ENCODE measurements around the gene BORCS5. TPM values are rescaled to one million over a fixed set of nuclear protein-coding genes. Genes with fewer than 3 reads are reported as not detected.

BORCS5 gene
- total and polyA plus RNA-seq, 2 of the 8 experiments (the other 6 are each of a cell fraction or from before 2014, with no cell fraction given), result 8.3 to 17.4 TPM

DNA sequence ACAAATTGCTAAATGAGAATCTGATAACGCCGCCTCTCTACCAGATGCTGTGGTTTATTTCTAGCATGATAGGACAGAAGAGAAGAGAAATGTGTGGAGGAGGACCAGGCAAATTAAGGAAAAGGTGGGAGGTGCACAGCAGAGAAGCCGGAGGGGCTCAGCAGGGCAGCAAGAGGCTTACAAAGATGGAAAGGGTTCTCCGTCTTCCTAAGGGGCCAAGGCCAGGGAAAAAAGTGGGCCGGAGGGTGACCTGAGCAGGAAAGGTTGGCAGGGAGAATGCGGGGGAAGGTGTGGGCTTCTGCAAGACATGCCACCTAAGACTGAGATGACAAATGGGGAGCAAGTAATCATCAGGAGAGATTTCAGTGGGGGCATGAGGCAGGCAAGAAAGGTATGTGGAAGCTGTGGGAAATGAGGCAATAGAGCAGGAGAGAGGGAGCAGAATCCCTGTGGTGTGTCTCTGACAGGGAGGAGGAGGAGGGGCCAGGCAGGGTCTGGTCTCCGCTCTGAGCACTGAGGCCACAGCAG, 25.6 kb upstream of the BORCS5 start:
- H2BK5ac ChIP-seq (ENCODE audit: low read depth, low read length), result no peak overlapping the region
- H3K79me1 ChIP-seq (ENCODE audit: low read depth, low read length), result no peaks in the 10 kb centered on the region
- H3K36me3 ChIP-seq (ENCODE audit: control insufficient read depth in 2 of 4, insufficient read depth in 4 of 4, low read length in 3 of 4), result no peaks in the 10 kb centered on the region
- POLR2A ChIA-PET (ENCODE audit: partially characterized antibody), result interaction anchor here (3.1 kb wide), 1 partner anchor 65 kb away, joined by 12 read pairs; the partner anchor contains the start of gene LRP6
- peak in 1 of 2 experiments; percentile 54 for DNase-seq (ENCODE audit: low read depth in 1 of 2, low spot score in 2 of 2)
- no peak overlapping the region for H3K9ac ChIP-seq (replicated peaks in 1 of 4; ENCODE audit: extremely low read depth in 1 of 4, low read depth in 3 of 4, low read length in 3 of 4)
- FAIRE-seq, result no peak
- H2BK20ac ChIP-seq (ENCODE audit: low read length), result no peak overlapping the region
- TF ChIP-seq BCL11A (IDR thresholded peaks at IDR 0.05; ENCODE audit: low read depth in 2 of 2, low read length in 2 of 2), result no peak
- TF ChIP-seq SIN3A (conservative IDR thresholded peaks at IDR 0.05 in 1 of 2, IDR thresholded peaks at IDR 0.05 in 1 of 2; ENCODE audit: low read depth in 1 of 2, low read length in 2 of 2), result 0 out of 4 replicates have a peak, but pooled peaks of 1 of the 2 experiments have one; percentile 29
- TF ChIP-seq SP2 (IDR thresholded peaks at IDR 0.05; ENCODE audit: low read length), result no peak
- no peak for TF ChIP-seq RXRA (IDR thresholded peaks at IDR 0.05; ENCODE audit: insufficient read depth, low read depth, low read length)
- TF ChIP-seq TEAD4 (IDR thresholded peaks at IDR 0.05; ENCODE audit: low read depth, low read length), result 0 out of 2 replicates have a peak, but pooled peaks have one; percentile 15
- no peak overlapping the region for H2AFZ ChIP-seq (ENCODE audit: low read length)
- no peaks in the 10 kb centered on the region; the same call in 1 of the 2 replicates for H3K23me2 ChIP-seq (ENCODE audit: low read depth, low read length)
- peaks cover 4 to 11% (median 9%) of the 10 kb centered on the region in 4 experiments; a peak in 4 of 7 replicates for H3K4me1 ChIP-seq (replicated peaks in 1 of 4; ENCODE audit: control insufficient read depth in 3 of 4, insufficient read depth in 4 of 4, low read length in 3 of 4)
- no peak overlapping the region for H2AK5ac ChIP-seq (ENCODE audit: low read depth, low read length)
- CTCF ChIA-PET (ENCODE audit: partially characterized antibody), result interaction anchor here (0.8 to 7.0 kb wide), 11 partner anchors 12 to 373 kb away, joined by 3 to 42 read pairs (median 5); partner anchors contain the start of gene MANSC1
- no peak overlapping the region for H3K23ac ChIP-seq (ENCODE audit: insufficient read length)
- no peak overlapping the region for H4K8ac ChIP-seq (ENCODE audit: extremely low read depth, insufficient read depth, low read length)
- 70% methylated on average over 6 of the region's 7 CpGs; no CpG with 5 or more reads in 1 of the 2 experiments for WGBS, 2 experiments (ENCODE audit: extremely low coverage in 1 of 2, insufficient coverage in 1 of 2, insufficient read length in 1 of 2, insufficient replicate concordance in 2 of 2, low coverage in 1 of 2, low lambda C conversion rate in 2 of 2, missing lambda C conversion rate in 1 of 2)
- H3K4me2 ChIP-seq (ENCODE audit: insufficient read depth in 1 of 2, low read depth in 2 of 2, low read length in 2 of 2), result peak overlapping the region in 1 of 2 experiments; percentile 10; a peak in 1 of 4 replicates
- no peaks in the 10 kb centered on the region for H3K79me2 ChIP-seq (ENCODE audit: control insufficient read depth in 1 of 2, insufficient read depth in 2 of 2, low read length in 2 of 2)
- no peak overlapping the region for H3K56ac ChIP-seq (replicated peaks; ENCODE audit: insufficient read length, low read depth, low read length)
- no peak overlapping the region for H2BK120ac ChIP-seq (replicated peaks; ENCODE audit: low read depth, low read length)
- H3K9me3 ChIP-seq (ENCODE audit: insufficient read depth in 2 of 2, low read depth in 1 of 2, low read length in 1 of 2), result no peaks in the 10 kb centered on the region
- H3K14ac ChIP-seq (ENCODE audit: insufficient read length), result no peak overlapping the region
- H4K5ac ChIP-seq (ENCODE audit: insufficient read length, low read depth, low read length), result no peak overlapping the region
- no peak overlapping the region; a peak in 1 of 8 replicates for H3K4me3 ChIP-seq (ENCODE audit: extremely low read depth in 1 of 4, insufficient read depth in 2 of 4, low read depth in 3 of 4, low read length in 4 of 4)
- H4K91ac ChIP-seq (replicated peaks; ENCODE audit: insufficient read length, low read length), result no peak overlapping the region
- H3K18ac ChIP-seq (ENCODE audit: extremely low read depth, low read length), result no peak overlapping the region
- no peaks in the 10 kb centered on the region for H4K20me1 ChIP-seq (replicated peaks in 1 of 2; ENCODE audit: control insufficient read depth in 1 of 2, insufficient read depth in 2 of 2, low read length in 2 of 2)
- H3K27ac ChIP-seq (ENCODE audit: low read depth, low read length), result no peak overlapping the region
- no peaks in the 10 kb centered on the region for H3K27me3 ChIP-seq (replicated peaks in 1 of 4; ENCODE audit: control insufficient read depth in 3 of 4, extremely low read depth in 1 of 4, insufficient read depth in 3 of 4, low read length in 3 of 4)
- H2BK12ac ChIP-seq (ENCODE audit: low read depth, low read length), result 0 out of 2 replicates have a peak overlapping the region, but pooled peaks have one; percentile 60
- no peak overlapping the region for H2BK15ac ChIP-seq (ENCODE audit: low read length)
- no peak overlapping the region for H3K4ac ChIP-seq (replicated peaks; ENCODE audit: insufficient read length, low read depth, low read length)
